LNCaP clone FGC (cell line): ENCODE measurements around the gene DHRSX.
"Not testable (repeated sequence)": the region's sequence is repeated elsewhere in the genome, so short reads cannot be mapped to it uniquely, and the experiment has no call there.

Source experiments
- DNase-seq: peaks from one replicate; pipeline ENCODE4 v3.0.0-alpha.2; 2011; ENCODE audit warnings: low read depth
- H3K4me3 ChIP-seq: 2 replicates; pipeline ENCODE4 v1.5.1; 2011; ENCODE audit warnings: mild to moderate bottlenecking, low read depth, low read length, control low read depth
- TF ChIP-seq, protein P1 (sequence below): IDR thresholded peaks from 2 replicates; pipeline ENCODE4 v1.5.1; 2012; ENCODE audit warnings: mild to moderate bottlenecking; ENCODE audit not compliant: control insufficient read depth, insufficient read depth; ENCODE audit errors: extremely low read depth

DHRSX gene

GRCh38 chrX:2385224-2385623, 115.6 kb downstream of the DHRSX start:
- DNase-seq, result no peak
- H3K4me3 ChIP-seq, result no peak overlapping the region
- TF ChIP-seq, protein P1, sequence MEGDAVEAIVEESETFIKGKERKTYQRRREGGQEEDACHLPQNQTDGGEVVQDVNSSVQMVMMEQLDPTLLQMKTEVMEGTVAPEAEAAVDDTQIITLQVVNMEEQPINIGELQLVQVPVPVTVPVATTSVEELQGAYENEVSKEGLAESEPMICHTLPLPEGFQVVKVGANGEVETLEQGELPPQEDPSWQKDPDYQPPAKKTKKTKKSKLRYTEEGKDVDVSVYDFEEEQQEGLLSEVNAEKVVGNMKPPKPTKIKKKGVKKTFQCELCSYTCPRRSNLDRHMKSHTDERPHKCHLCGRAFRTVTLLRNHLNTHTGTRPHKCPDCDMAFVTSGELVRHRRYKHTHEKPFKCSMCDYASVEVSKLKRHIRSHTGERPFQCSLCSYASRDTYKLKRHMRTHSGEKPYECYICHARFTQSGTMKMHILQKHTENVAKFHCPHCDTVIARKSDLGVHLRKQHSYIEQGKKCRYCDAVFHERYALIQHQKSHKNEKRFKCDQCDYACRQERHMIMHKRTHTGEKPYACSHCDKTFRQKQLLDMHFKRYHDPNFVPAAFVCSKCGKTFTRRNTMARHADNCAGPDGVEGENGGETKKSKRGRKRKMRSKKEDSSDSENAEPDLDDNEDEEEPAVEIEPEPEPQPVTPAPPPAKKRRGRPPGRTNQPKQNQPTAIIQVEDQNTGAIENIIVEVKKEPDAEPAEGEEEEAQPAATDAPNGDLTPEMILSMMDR, result no peak

GRCh38 chrX:2384486-2384885, 116.3 kb downstream of the DHRSX start:
- no peak for DNase-seq
- TF ChIP-seq, protein P1, result no peak
- no peak overlapping the region for H3K4me3 ChIP-seq

- TF ChIP-seq, protein P1, result no peak
- H3K4me3 ChIP-seq, result no peak overlapping the region
- no peak for DNase-seq
Observed at GRCh38 chrX:2383735-2384134, 117.0 kb downstream of the DHRSX start.

- no peak for DNase-seq
- H3K4me3 ChIP-seq, result no peak overlapping the region
- TF ChIP-seq, protein P1, result no peak
Observed at GRCh38 chrX:2383144-2383543, 117.6 kb downstream of the DHRSX start.

- DNase-seq, H3K4me3 ChIP-seq: not testable (repeated sequence)
Observed at GRCh38 chrX:2382433-2383048, 118.2 kb downstream of the DHRSX start.

GRCh38 chrX:2376166-2376565, 124.6 kb downstream of the DHRSX start:
- no peak for DNase-seq
- H3K4me3 ChIP-seq, result no peak overlapping the region
- TF ChIP-seq, protein P1, result no peak

GRCh38 chrX:2374086-2374485, 126.7 kb downstream of the DHRSX start:
- no peak overlapping the region for H3K4me3 ChIP-seq
- DNase-seq, result no peak
- TF ChIP-seq, protein P1, result no peak
